H1 (cell line): Measurements from ENCODE around the gene UBE2J1. TPM values are rescaled to one million over a fixed set of nuclear protein-coding genes. Genes with fewer than 3 reads are reported as not detected.

Experiments used
- ATF3 ChIP-seq: IDR thresholded peaks from 2 replicates; pipeline ENCODE4 v1.6.1; 2011; ENCODE audit warnings: low read depth, mild to moderate bottlenecking, low read length; ENCODE audit not compliant: insufficient read depth
- BCL11A ChIP-seq, 2 experiments: IDR thresholded peaks; one replicate each; pipeline ENCODE4 v1.6.1; 2011; ENCODE audit warnings: low read depth in 2 of 2, low read length in 2 of 2, mild to moderate bottlenecking in 2 of 2
- CBX8 ChIP-seq: fragments of 300-800, 300-1000 bp; sonication (generic); IDR thresholded peaks from 2 replicates; pipeline ENCODE4 v1.7.1; 2016; ENCODE audit warnings: low read depth, low read length, borderline replicate concordance
- CEBPB ChIP-seq: IDR thresholded peaks from 2 replicates; pipeline ENCODE4 v1.6.1; 2012; ENCODE audit warnings: low read depth, low read length
- EZH2 ChIP-seq: fragments of 200-600 bp; sonication (generic); IDR thresholded peaks from 2 replicates; pipeline ENCODE4 v1.7.1; 2012; ENCODE audit warnings: low read depth, mild to moderate bottlenecking, moderate library complexity, low read length, inconsistent platforms; ENCODE audit not compliant: severe bottlenecking
- GTF2F1 ChIP-seq: IDR thresholded peaks from 2 replicates; pipeline ENCODE4 v1.6.1; 2012; ENCODE audit warnings: low read depth, low read length, improper control_type of control experiment, borderline replicate concordance
- HDAC6 ChIP-seq: IDR thresholded peaks from one replicate; pipeline ENCODE4 v1.7.1; 2012; ENCODE audit warnings: low read depth, mild to moderate bottlenecking, inconsistent platforms, low read length, moderate library complexity
- KDM1A ChIP-seq: fragments of 200-600, 300-600 bp; sonication (generic); IDR thresholded peaks from 2 replicates; pipeline ENCODE4 v1.7.1; 2016; ENCODE audit warnings: mild to moderate bottlenecking, low read length, borderline replicate concordance
- KDM4A ChIP-seq: IDR thresholded peaks from one replicate; pipeline ENCODE4 v1.7.1; 2012; ENCODE audit warnings: low read depth, mild to moderate bottlenecking, moderate library complexity, low read length, inconsistent platforms; ENCODE audit not compliant: severe bottlenecking
- SIX5 ChIP-seq: IDR thresholded peaks from 2 replicates; pipeline ENCODE4 v1.6.1; 2011; ENCODE audit warnings: mild to moderate bottlenecking, low read depth, low read length
- SUZ12 ChIP-seq: fragments of 200-600 bp; sonication (generic); IDR thresholded peaks from 2 replicates; pipeline ENCODE4 v1.6.1; 2012; ENCODE audit warnings: mild to moderate bottlenecking, inconsistent platforms, low read length, moderate library complexity, mixed read lengths
- TAF1 ChIP-seq: IDR thresholded peaks from 2 replicates; pipeline ENCODE4 v1.6.1; 2011; ENCODE audit warnings: mild to moderate bottlenecking, low read depth, low read length
- polyA plus RNA-seq, 7 experiments: library from polyadenylated mRNA; depleted of rRNA in 3 of 7; stranded (reverse) in 5 of 7; unstranded in 2 of 7; fragments of >200 nt in 5 of 7; fragments of 200-250 nt in 2 of 7; gene quantifications; 1 replicate in 5 of 7; 2 replicates in 1 of 7; 4 replicates in 1 of 7; pipeline versions ENCODE4 v1.2.1 to v1.2.3, GENCODE V29; 2011 to 2013; ENCODE audit warnings: missing spikeins in 2 of 7, mixed read lengths in 2 of 7
- total RNA-seq: library from RNA; stranded (reverse); fragmentation: NEBNext Ultra II Directional; extraction: Animal tissue kit (Norgen Biotek cat#: 25700); gene quantifications from 2 replicates; pipeline ENCODE4 v1.2.1, GENCODE V29; 2021
- TF ChIP-seq, protein P1 (sequence below): IDR thresholded peaks from 2 replicates; pipeline ENCODE4 v1.6.1; 2012; ENCODE audit warnings: inconsistent platforms

UBE2J1 gene
- total and polyA plus RNA-seq, 2 of the 8 experiments (the other 6 are each of a cell fraction or from before 2014, with no cell fraction given) = 8.5 to 15.2 TPM

- TF ChIP-seq, protein P1, sequence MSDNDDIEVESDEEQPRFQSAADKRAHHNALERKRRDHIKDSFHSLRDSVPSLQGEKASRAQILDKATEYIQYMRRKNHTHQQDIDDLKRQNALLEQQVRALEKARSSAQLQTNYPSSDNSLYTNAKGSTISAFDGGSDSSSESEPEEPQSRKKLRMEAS = peak; percentile 52
- TF ChIP-seq BCL11A (IDR thresholded peaks at IDR 0.05; ENCODE audit: low read depth in 2 of 2, low read length in 2 of 2) (no peak), ATF3 (no peak), KDM1A (no peak), SIX5 (no peak), HDAC6 (no peak), TAF1 (peak; percentile 84), CBX8 (no peak), GTF2F1 (0 out of 2 replicates have a peak, but pooled peaks have one; percentile 17), CEBPB (peak; percentile 75), EZH2 (peak; percentile 34), SUZ12 (peak; percentile 55; the same call in 1 of the 2 replicates), KDM4A (peak; percentile 86)
Measured at GRCh38 chr6:89352278-89353117, at the start of gene UBE2J1 (continued).
